Measurements from ENCODE around the gene VPS54.

GRCh38 chr2:63856303-63856603, 163.0 kb downstream of the VPS54 start:
- no peak for TF ChIP-seq CTCF (conservative IDR thresholded peaks at IDR 0.05; ENCODE audit: low read depth, low read length)
- TF ChIP-seq EZH2 (IDR thresholded peaks at IDR 0.05; ENCODE audit: borderline replicate concordance, low read depth, low read length, poor library complexity, severe bottlenecking): no peak
